Natural killer cell (primary cell): Measurements from ENCODE around the gene LCAT. TPM values are rescaled to one million over a fixed set of nuclear protein-coding genes. Genes with fewer than 3 reads are reported as not detected.

Source experiments
- ATAC-seq, 3 donors: fragments of 150-1000 bp in 2 of 3; fragments of 200-7000 bp in 1 of 3; cut with Tn5 transposase; 1 replicate in 1 of 3; 2 replicates in 2 of 3; pipeline ENCODE4 v1.10.0; 2021; ENCODE audit warnings: mild to moderate bottlenecking in 2 of 3, moderate library complexity in 2 of 3
- DNase-seq, 2 donors: peaks; one replicate each; pipeline versions ENCODE4 v3.0.0 to v3.0.0-alpha.2; 2013 to 2021; ENCODE audit warnings: mixed read lengths in 1 of 2
- H3K27ac ChIP-seq: one replicate; pipeline ENCODE4 v1.5.1; 2013; ENCODE audit warnings: mild to moderate bottlenecking, low read length
- H3K27me3 ChIP-seq: one replicate; pipeline ENCODE4 v1.6.1; 2013; ENCODE audit warnings: low read length; ENCODE audit not compliant: control insufficient read depth, insufficient read depth
- H3K36me3 ChIP-seq: one replicate; pipeline ENCODE4 v1.6.1; 2013; ENCODE audit warnings: low read length; ENCODE audit not compliant: control insufficient read depth, insufficient read depth
- H3K4me1 ChIP-seq: one replicate; pipeline ENCODE4 v1.6.1; 2013; ENCODE audit warnings: low read length; ENCODE audit not compliant: control insufficient read depth, insufficient read depth
- H3K4me3 ChIP-seq: one replicate; pipeline ENCODE4 v1.5.1; 2013; ENCODE audit warnings: low read length
- H3K9me3 ChIP-seq: one replicate; pipeline ENCODE4 v1.6.1; 2013; ENCODE audit warnings: low read length; ENCODE audit not compliant: control insufficient read depth, insufficient read depth
- H3K27ac Mint-ChIP-seq, 2 donors: one replicate each; pipeline ENCODE4 v1.8.0; 2022; ENCODE audit warnings: mild to moderate bottlenecking in 2 of 2, mixed read lengths in 2 of 2, moderate library complexity in 1 of 2
- H3K27me3 Mint-ChIP-seq, 2 donors: one replicate each; pipeline ENCODE4 v1.8.0; 2022; ENCODE audit warnings: low read depth in 2 of 2, mixed read lengths in 2 of 2
- H3K36me3 Mint-ChIP-seq: one replicate; pipeline ENCODE4 v1.8.0; 2022; ENCODE audit warnings: mixed read lengths
- H3K4me1 Mint-ChIP-seq, 2 donors: one replicate each; pipeline ENCODE4 v1.8.0; 2022; ENCODE audit warnings: mixed read lengths in 2 of 2
- H3K4me3 Mint-ChIP-seq: one replicate; pipeline ENCODE4 v1.8.0; 2022; ENCODE audit warnings: mild to moderate bottlenecking, moderate library complexity, mixed read lengths
- H3K9me3 Mint-ChIP-seq, 2 donors: one replicate each; pipeline ENCODE4 v1.8.0; 2022; ENCODE audit warnings: mixed read lengths in 2 of 2
- CTCF ChIP-seq: fragments of 200-600 bp; IDR thresholded peaks from one replicate; pipeline ENCODE4 v1.8.0; 2022; ENCODE audit warnings: antibody characterized with exemption
- WGBS: methylation state at CpG from one replicate; pipeline ENCODE4 v1.1.7; 2013; ENCODE audit warnings: missing lambda C conversion rate; ENCODE audit not compliant: insufficient coverage; 5-methylcytosine and 5-hydroxymethylcytosine counted together
- intact Hi-C: fragments of 100-400 bp; cut with micrococcal nuclease; formaldehyde crosslinking; loops from one replicate; pipeline ENCODE4 v1.14.2; 2022
- total RNA-seq, 4 donors: library from RNA; stranded (reverse); fragments of 120-200 nt in 1 of 4; gene quantifications; one replicate each; pipeline versions ENCODE4 v1.2.3 to v1.2.4, GENCODE V29; 2013 to 2022

The LCAT gene
- total RNA-seq, 3 donors from 2014 or later (not counting 1 experiment from before 2014, with no cell fraction given) = 7.1 to 12.4 (median 11.5) TPM

DNA sequence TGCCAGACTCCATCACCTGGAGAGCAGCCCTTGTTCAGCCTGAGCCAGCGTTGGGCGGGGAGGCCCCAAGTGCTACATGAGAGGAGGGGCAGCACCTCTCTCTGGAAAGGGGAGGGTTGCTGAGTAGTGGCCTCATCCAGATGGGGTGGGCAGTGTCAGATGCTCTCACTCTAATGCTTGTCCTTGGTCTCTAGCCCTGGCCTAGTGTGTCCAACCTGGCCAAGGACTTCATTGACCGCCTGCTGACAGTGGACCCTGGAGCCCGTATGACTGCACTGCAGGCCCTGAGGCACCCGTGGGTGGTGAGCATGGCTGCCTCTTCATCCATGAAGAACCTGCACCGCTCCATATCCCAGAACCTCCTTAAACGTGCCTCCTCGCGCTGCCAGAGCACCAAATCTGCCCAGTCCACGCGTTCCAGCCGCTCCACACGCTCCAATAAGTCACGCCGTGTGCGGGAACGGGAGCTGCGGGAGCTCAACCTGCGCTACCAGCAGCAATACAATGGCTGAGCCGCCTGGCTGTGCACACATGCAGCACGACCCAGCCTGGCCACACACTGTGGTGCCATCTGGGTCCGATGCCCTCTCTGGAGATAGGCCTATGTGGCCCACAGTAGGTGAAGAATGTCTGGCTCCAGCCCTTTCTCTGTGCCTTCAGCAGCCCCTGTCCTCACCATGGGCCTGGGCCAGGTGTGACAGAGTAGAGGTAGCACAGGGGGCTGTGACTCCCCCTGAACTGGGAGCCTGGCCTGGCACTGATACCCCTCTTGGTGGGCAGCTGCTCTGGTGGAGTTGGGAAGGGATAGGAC is 16.6 kb downstream of the LCAT start:
- intact Hi-C loops = loop anchor here (5.0 kb wide), 1 partner anchor 40 kb away; no protein-coding TSS in a partner anchor
- DNase-seq (no peak), ATAC-seq (no peak)
- H3K27ac Mint-ChIP-seq = no peak overlapping the region
- H3K4me1 ChIP-seq = peaks cover 7% of the 10 kb centered on the region
- no peaks in the 10 kb centered on the region for H3K36me3 Mint-ChIP-seq
- H3K36me3 ChIP-seq = peaks cover 56% of the 10 kb centered on the region
- peaks cover 0 to 10% of the 10 kb centered on the region in 2 donors for H3K4me1 Mint-ChIP-seq
- H3K9me3 Mint-ChIP-seq = no peaks in the 10 kb centered on the region
- no peak for TF ChIP-seq CTCF
- H3K27me3 Mint-ChIP-seq = no peaks in the 10 kb centered on the region
- no peak overlapping the region for H3K4me3 Mint-ChIP-seq
- H3K4me3 ChIP-seq = no peak overlapping the region
- H3K27me3 ChIP-seq = no peaks in the 10 kb centered on the region
- no peaks in the 10 kb centered on the region for H3K9me3 ChIP-seq
- H3K27ac ChIP-seq = no peak overlapping the region
- WGBS = 94% methylated on average over 22 of the region's 22 CpGs

DNA sequence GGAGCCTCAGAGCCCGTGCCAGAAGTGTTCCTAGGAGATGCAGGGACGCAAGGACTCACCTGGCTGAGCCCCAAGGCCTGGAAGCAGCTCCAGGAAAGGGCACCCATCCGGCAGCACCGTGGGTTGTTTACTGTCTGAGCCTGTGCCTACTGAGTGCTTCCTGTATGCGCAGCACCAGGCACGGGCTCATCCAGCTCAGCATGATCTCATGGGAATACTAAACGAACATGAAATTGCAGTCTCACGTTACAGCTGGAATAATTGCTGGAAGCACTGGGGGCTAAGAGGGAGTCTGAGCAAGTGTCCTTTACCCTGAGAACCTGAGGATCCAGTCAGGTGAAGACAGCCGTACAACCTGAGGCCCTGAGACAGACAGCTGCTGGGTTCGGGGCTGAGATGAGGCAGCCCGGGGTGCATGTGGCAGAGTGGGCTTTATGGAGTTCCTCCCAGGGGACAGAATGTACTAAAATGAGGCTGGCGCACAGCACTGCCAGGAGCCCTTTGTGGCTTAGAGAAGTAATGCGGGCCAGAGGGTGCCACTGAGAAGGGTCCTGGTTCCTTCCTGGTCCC is 17.7 kb downstream of the LCAT start:
- Mint-ChIP-seq H3K27me3 (no peaks in the 10 kb centered on the region), H3K4me3 (no peak overlapping the region), H3K36me3 (no peaks in the 10 kb centered on the region), H3K4me1 (peaks cover 0 to 10% of the 10 kb centered on the region in 2 donors), H3K27ac (peak overlapping the region in 1 of 2 donors; percentile 54), H3K9me3 (no peaks in the 10 kb centered on the region)
- no peak for ATAC-seq
- Histone ChIP-seq H3K27me3 (no peaks in the 10 kb centered on the region), H3K4me1 (peaks cover 7% of the 10 kb centered on the region), H3K27ac (no peak overlapping the region), H3K4me3 (no peak overlapping the region), H3K36me3 (peaks cover 48% of the 10 kb centered on the region), H3K9me3 (no peaks in the 10 kb centered on the region)
- intact Hi-C loops = loop anchor here (5.0 kb wide), 1 partner anchor 39 kb away; no protein-coding TSS in a partner anchor
- WGBS = 64% methylated on average over 13 of the region's 13 CpGs
- TF ChIP-seq CTCF = no peak
- no peak for DNase-seq

- H3K27me3 Mint-ChIP-seq = no peaks in the 10 kb centered on the region
- Histone ChIP-seq H3K4me3 (no peak overlapping the region), H3K27me3 (no peaks in the 10 kb centered on the region), H3K4me1 (peaks cover 7% of the 10 kb centered on the region), H3K27ac (no peak overlapping the region), H3K36me3 (peaks cover 34% of the 10 kb centered on the region), H3K9me3 (no peaks in the 10 kb centered on the region)
- WGBS = 98% methylated on average over 10 of the region's 10 CpGs
- H3K4me1 Mint-ChIP-seq = peaks cover 0 to 15% of the 10 kb centered on the region in 2 donors
- ATAC-seq (no peak), DNase-seq (no peak)
- no peak overlapping the region for H3K27ac Mint-ChIP-seq
- intact Hi-C loops = no loop called here
- no peak for TF ChIP-seq CTCF
- no peaks in the 10 kb centered on the region for H3K36me3 Mint-ChIP-seq
- H3K4me3 Mint-ChIP-seq = no peak overlapping the region
- H3K9me3 Mint-ChIP-seq = no peaks in the 10 kb centered on the region
Observed at GRCh38 chr16:67924140-67924906, 19.6 kb downstream of the LCAT start.
